Esophagus muscularis mucosa (tissue), 4 donors: Measurements from ENCODE around the gene ACOD1. TPM values are rescaled to one million over a fixed set of nuclear protein-coding genes. Genes with fewer than 3 reads are reported as not detected.

ENCODE experiments used
- DNase-seq: peaks from one replicate; pipeline ENCODE4 v3.0.0-alpha.2; 2017; ENCODE audit errors: extremely low spot score
- H3K27ac ChIP-seq, 4 donors: fragments of 200-600 bp; sonication (generic); replicated peaks in 1 of 4; 1 replicate in 3 of 4; 2 replicates in 1 of 4; pipeline ENCODE4 v1.5.1; 2016 to 2019; ENCODE audit warnings: mild to moderate bottlenecking in 1 of 4
- H3K27me3 ChIP-seq, 4 donors: fragments of 200-600 bp; sonication (generic); one replicate each; pipeline versions ENCODE4 v1.5.1 to v1.6.0; 2016 to 2019
- H3K36me3 ChIP-seq, 4 donors: fragments of 200-600 bp; sonication (generic); one replicate each; pipeline ENCODE4 v1.5.1; 2016 to 2019
- H3K4me1 ChIP-seq, 4 donors: fragments of 200-600 bp; sonication (generic); one replicate each; pipeline ENCODE4 v1.5.1; 2016 to 2019
- H3K4me3 ChIP-seq, 4 donors: fragments of 200-600 bp; sonication (generic); 1 replicate in 2 of 4; 2 replicates in 2 of 4; pipeline ENCODE4 v1.5.1; 2016 to 2019; ENCODE audit warnings: mild to moderate bottlenecking in 4 of 4, moderate library complexity in 1 of 4
- H3K9me3 ChIP-seq, 4 donors: fragments of 200-600 bp; sonication (generic); 1 replicate in 3 of 4; 2 replicates in 1 of 4; pipeline ENCODE4 v1.5.1; 2016 to 2019
- CTCF ChIP-seq, 3 experiments: fragments of 200-600 bp in 2 of 3; fragments of 450-650 bp in 1 of 3; sonication (generic) in 2 of 3; IDR thresholded peaks; one replicate each; pipeline ENCODE4 v1.5.1; 2017 to 2019; ENCODE audit warnings: antibody characterized with exemption in 3 of 3, mild to moderate bottlenecking in 2 of 3, moderate library complexity in 1 of 3
- EP300 ChIP-seq: sonication (generic); formaldehyde crosslinking; IDR thresholded peaks from one replicate; pipeline ENCODE4 v1.6.1; 2017; ENCODE audit warnings: antibody characterized with exemption
- POLR2A ChIP-seq: fragments of 450-650 bp; IDR thresholded peaks from one replicate; pipeline ENCODE4 v1.6.1; 2017; ENCODE audit warnings: antibody characterized with exemption, moderate library complexity, mild to moderate bottlenecking, low read depth
- POLR2AphosphoS5 ChIP-seq, 2 donors: sonication (generic); formaldehyde crosslinking; IDR thresholded peaks; one replicate each; pipeline ENCODE4 v1.6.1; 2017; ENCODE audit warnings: antibody characterized with exemption in 2 of 2
- WGBS: methylation state at CpG from one replicate; pipeline ENCODE4 v1.1.5; 2018; 5-methylcytosine and 5-hydroxymethylcytosine counted together
- intact Hi-C: fragments of 100-400 bp; cut with DNase I; formaldehyde crosslinking; loops from one replicate; pipeline ENCODE4 v1.15.1; 2023
- total RNA-seq, 4 donors: library from RNA; depleted of rRNA; stranded (reverse); fragments of >200 nt; gene quantifications; one replicate each; pipeline versions ENCODE4 v1.1.0 to v1.2.1, GENCODE V29; 2016

ACOD1 gene
- total RNA-seq, 4 donors from 2014 or later: not detected

GRCh38 chr13:76944456-76944855, 3.9 kb upstream of the ACOD1 start:
- intact Hi-C loops: no loop called here
- Histone ChIP-seq H3K9me3 (no peaks in the 10 kb centered on the region), H3K4me3 (no peak overlapping the region), H3K36me3 (no peaks in the 10 kb centered on the region), H3K4me1 (no peaks in the 10 kb centered on the region), H3K27ac (no peak overlapping the region), H3K27me3 (no peaks in the 10 kb centered on the region)
- 70% methylated on average over 4 of the region's 4 CpGs for WGBS
- no peak for DNase-seq
- TF ChIP-seq POLR2AphosphoS5 (IDR thresholded peaks at IDR 0.05): no peak
- TF ChIP-seq EP300: no peak
- TF ChIP-seq POLR2A: no peak
- TF ChIP-seq CTCF (IDR thresholded peaks at IDR 0.05): no peak

GRCh38 chr13:76950101-76950500, 1.8 kb downstream of the ACOD1 start:
- 92% methylated on average over 2 of the region's 2 CpGs for WGBS

GRCh38 chr13:76953968-76954367, 5.7 kb downstream of the ACOD1 start:
- TF ChIP-seq POLR2AphosphoS5 (IDR thresholded peaks at IDR 0.05) (no peak), POLR2A (no peak), EP300 (no peak), CTCF (IDR thresholded peaks at IDR 0.05) (no peak)
- Histone ChIP-seq H3K27me3 (no peaks in the 10 kb centered on the region), H3K4me3 (no peak overlapping the region), H3K4me1 (no peaks in the 10 kb centered on the region), H3K9me3 (no peaks in the 10 kb centered on the region), H3K36me3 (no peaks in the 10 kb centered on the region), H3K27ac (no peak overlapping the region)
- intact Hi-C loops: no loop called here
- 46% methylated on average over 3 of the region's 3 CpGs for WGBS
- DNase-seq: no peak

More at GRCh38 chr13:76950101-76950500, 1.8 kb downstream of the ACOD1 start:
- Histone ChIP-seq H3K4me1 (no peaks in the 10 kb centered on the region), H3K4me3 (no peak overlapping the region), H3K9me3 (no peaks in the 10 kb centered on the region), H3K36me3 (no peaks in the 10 kb centered on the region), H3K27ac (no peak overlapping the region), H3K27me3 (no peaks in the 10 kb centered on the region)
- intact Hi-C loops: no loop called here
- TF ChIP-seq EP300 (no peak), CTCF (IDR thresholded peaks at IDR 0.05) (no peak), POLR2AphosphoS5 (IDR thresholded peaks at IDR 0.05) (no peak), POLR2A (no peak)
- no peak for DNase-seq

- no peak overlapping the region for H3K4me3 ChIP-seq
- no peaks in the 10 kb centered on the region for H3K4me1 ChIP-seq
- H3K9me3 ChIP-seq: peaks cover 0 to 4% (median under 1%) of the 10 kb centered on the region in 4 donors
- no peak for DNase-seq
- no peak overlapping the region for H3K27ac ChIP-seq
- TF ChIP-seq CTCF (IDR thresholded peaks at IDR 0.05) (no peak), EP300 (no peak), POLR2AphosphoS5 (IDR thresholded peaks at IDR 0.05) (no peak), POLR2A (no peak)
- H3K27me3 ChIP-seq: no peaks in the 10 kb centered on the region
- intact Hi-C loops: no loop called here
- no peaks in the 10 kb centered on the region for H3K36me3 ChIP-seq
- 85% methylated on average over 6 of the region's 6 CpGs for WGBS
Measured at GRCh38 chr13:76954538-76954937, 6.2 kb downstream of the ACOD1 start.

GRCh38 chr13:76955193-76955592, 6.9 kb downstream of the ACOD1 start:
- Histone ChIP-seq H3K4me1 (no peaks in the 10 kb centered on the region), H3K9me3 (peaks cover 0 to 9% (median 3%) of the 10 kb centered on the region in 4 donors), H3K27ac (no peak overlapping the region), H3K27me3 (no peaks in the 10 kb centered on the region), H3K4me3 (no peak overlapping the region), H3K36me3 (no peaks in the 10 kb centered on the region)
- intact Hi-C loops: no loop called here
- no peak for TF ChIP-seq POLR2A
- TF ChIP-seq EP300: no peak
- TF ChIP-seq POLR2AphosphoS5 (IDR thresholded peaks at IDR 0.05): no peak
- TF ChIP-seq CTCF (IDR thresholded peaks at IDR 0.05): no peak
- WGBS: 70% methylated on average over 4 of the region's 4 CpGs
- no peak for DNase-seq
